ENCODE measurements around the gene ATL3.
"Not testable (repeated sequence)": the region's sequence is repeated elsewhere in the genome, so short reads cannot be mapped to it uniquely, and the experiment has no call there.

Gene ATL3

GRCh38 chr11:63610604-63611394 is 60.4 kb downstream of the ATL3 start:
- Histone ChIP-seq H3K4me1 (ENCODE audit: control insufficient read depth in 1 of 2, insufficient read depth in 1 of 2, low read depth in 1 of 2, low read length in 1 of 2) (peaks cover 11 to 15% of the 10 kb centered on the region in 2 experiments), H3K36me3 (no peaks in the 10 kb centered on the region), H3K27me3 (peaks cover 62% of the 10 kb centered on the region), H3K9me3 (no peaks in the 10 kb centered on the region), H3K27ac (no peak overlapping the region), H3K4me3 (ENCODE audit: low read depth in 1 of 2, low read length in 1 of 2) (no peak overlapping the region)
- TF ChIP-seq CTCF (IDR thresholded peaks at IDR 0.05) = no peak

GRCh38 chr11:63609971-63610580 is 61.1 kb downstream of the ATL3 start:
- Histone ChIP-seq H3K27ac (no peak overlapping the region), H3K4me1 (ENCODE audit: control insufficient read depth in 1 of 2, insufficient read depth in 1 of 2, low read depth in 1 of 2, low read length in 1 of 2) (peaks cover 11 to 15% of the 10 kb centered on the region in 2 experiments), H3K4me3 (ENCODE audit: low read depth in 1 of 2, low read length in 1 of 2) (no peak overlapping the region), H3K27me3 (peaks cover 56% of the 10 kb centered on the region), H3K9me3 (no peaks in the 10 kb centered on the region), H3K36me3 (no peaks in the 10 kb centered on the region)
- TF ChIP-seq CTCF (IDR thresholded peaks at IDR 0.05) = no peak

GRCh38 chr11:63609536-63609935 is 61.6 kb downstream of the ATL3 start:
- no peaks in the 10 kb centered on the region for H3K36me3 ChIP-seq
- no peak overlapping the region for H3K27ac ChIP-seq
- H3K9me3 ChIP-seq = no peaks in the 10 kb centered on the region
- peaks cover 53% of the 10 kb centered on the region for H3K27me3 ChIP-seq
- no peak overlapping the region for H3K4me3 ChIP-seq (ENCODE audit: low read depth in 1 of 2, low read length in 1 of 2)
- H3K4me1 ChIP-seq (ENCODE audit: control insufficient read depth in 1 of 2, insufficient read depth in 1 of 2, low read depth in 1 of 2, low read length in 1 of 2) = peaks cover 11 to 13% of the 10 kb centered on the region in 2 experiments
- TF ChIP-seq CTCF (IDR thresholded peaks at IDR 0.05) = no peak

- Histone ChIP-seq H3K27me3 (peaks cover 44% of the 10 kb centered on the region), H3K36me3 (no peaks in the 10 kb centered on the region), H3K4me1 (ENCODE audit: control insufficient read depth in 1 of 2, insufficient read depth in 1 of 2, low read depth in 1 of 2, low read length in 1 of 2) (peaks cover 2 to 4% of the 10 kb centered on the region in 2 experiments), H3K9me3 (no peaks in the 10 kb centered on the region), H3K4me3 (ENCODE audit: low read depth in 1 of 2, low read length in 1 of 2) (no peak overlapping the region), H3K27ac (no peak overlapping the region)
- no peak for TF ChIP-seq CTCF (IDR thresholded peaks at IDR 0.05)
These were observed 62.5 kb downstream of the ATL3 start for GRCh38 chr11:63608353-63609345.

- H3K27me3 ChIP-seq = no peaks in the 10 kb centered on the region
- no peaks in the 10 kb centered on the region for H3K4me1 ChIP-seq (ENCODE audit: control insufficient read depth in 1 of 2, insufficient read depth in 1 of 2, low read depth in 1 of 2, low read length in 1 of 2)
- no peak overlapping the region for H3K27ac ChIP-seq
- TF ChIP-seq CTCF (IDR thresholded peaks at IDR 0.05) = no peak
- no peaks in the 10 kb centered on the region for H3K9me3 ChIP-seq
- no peaks in the 10 kb centered on the region for H3K36me3 ChIP-seq
- H3K4me3 ChIP-seq (ENCODE audit: low read depth in 1 of 2, low read length in 1 of 2) = no peak overlapping the region
These were observed 68.0 kb downstream of the ATL3 start for GRCh38 chr11:63603180-63603518.

GRCh38 chr11:63602290-63603179 is 68.6 kb downstream of the ATL3 start:
- H3K9me3 ChIP-seq; H3K4me3 ChIP-seq (ENCODE audit: low read depth in 1 of 2, low read length in 1 of 2); H3K27ac ChIP-seq; H3K27me3 ChIP-seq; H3K4me1 ChIP-seq (ENCODE audit: control insufficient read depth in 1 of 2, insufficient read depth in 1 of 2, low read depth in 1 of 2, low read length in 1 of 2); H3K36me3 ChIP-seq: not testable (repeated sequence)
